ENCODE measurements around the gene FAM171A1.

- TF ChIP-seq CTCF (IDR thresholded peaks at IDR 0.05; ENCODE audit: extremely low read depth in 1 of 2, insufficient read depth in 1 of 2, low read depth in 1 of 2, low read length in 2 of 2), result no peak
- no peak for TF ChIP-seq JUN (IDR thresholded peaks at IDR 0.05; ENCODE audit: borderline replicate concordance, insufficient read depth, insufficient read length, low read depth)
- TF ChIP-seq EZH2 (IDR thresholded peaks at IDR 0.05; ENCODE audit: borderline replicate concordance, low read depth, low read length, severe bottlenecking), result no peak
- no peak for TF ChIP-seq POLR2A (IDR thresholded peaks at IDR 0.05; ENCODE audit: low read depth, low read length)
- TF ChIP-seq POLR2AphosphoS5 (IDR thresholded peaks at IDR 0.05; ENCODE audit: insufficient read depth, low read depth, low read length), result no peak
- no peak for TF ChIP-seq MAX (IDR thresholded peaks at IDR 0.05; ENCODE audit: insufficient read depth, insufficient read length)
- no peak for TF ChIP-seq GATA2 (IDR thresholded peaks at IDR 0.05; ENCODE audit: insufficient read depth, insufficient read length, low read depth, low read length)
- no peak for TF ChIP-seq MYC (IDR thresholded peaks at IDR 0.05; ENCODE audit: low read depth, low read length)
- no peak for TF ChIP-seq FOS (IDR thresholded peaks at IDR 0.05; ENCODE audit: borderline replicate concordance, insufficient read depth, low read length)
Measured at GRCh38 chr10:15255961-15256360, 115.1 kb downstream of the FAM171A1 start.

Data from endothelial cell of umbilical vein (primary cell).